Progenitor cell of endocrine pancreas (in vitro differentiated cells): ENCODE results near the gene RRH. TPM values are rescaled to one million over a fixed set of nuclear protein-coding genes. Genes with fewer than 3 reads are reported as not detected.
A peak's percentile ranks its signal among the peaks of the same experiment; 100 is the strongest.

Experiments
- DNase-seq: peaks from one replicate; pipeline ENCODE4 v3.0.0; 2021; ENCODE audit warnings: low spot score; ENCODE audit not compliant: unreplicated experiment
- H3K27ac Mint-ChIP-seq: 2 replicates; pipeline ENCODE4 v1.8.0; 2021; ENCODE audit warnings: mild to moderate bottlenecking, moderate library complexity, mixed read lengths
- H3K27me3 Mint-ChIP-seq: 2 replicates; pipeline ENCODE4 v1.8.0; 2021; ENCODE audit warnings: mixed read lengths
- H3K36me3 Mint-ChIP-seq: 2 replicates; pipeline ENCODE4 v1.8.0; 2022; ENCODE audit warnings: mixed read lengths; ENCODE audit not compliant: insufficient read depth
- H3K4me1 Mint-ChIP-seq: 2 replicates; pipeline ENCODE4 v1.8.0; 2021; ENCODE audit warnings: low read depth, mixed read lengths
- H3K4me3 Mint-ChIP-seq: 2 replicates; pipeline ENCODE4 v1.8.0; 2021; ENCODE audit warnings: low read depth, mild to moderate bottlenecking, moderate library complexity, mixed read lengths
- H3K9me3 Mint-ChIP-seq: 2 replicates; pipeline ENCODE4 v1.8.0; 2021; ENCODE audit warnings: low read depth, mixed read lengths
- CTCF ChIP-seq: fragments of 200-600 bp; sonication (generic); IDR thresholded peaks from one replicate; pipeline ENCODE4 v1.5.0; 2021; ENCODE audit warnings: antibody characterized with exemption, mild to moderate bottlenecking; ENCODE audit not compliant: unreplicated experiment
- total RNA-seq: library from RNA; stranded (reverse); gene quantifications from 2 replicates; pipeline ENCODE4 v1.2.1, GENCODE V29; 2021

The RRH gene
- total RNA-seq, 1 donor from 2014 or later = 0.57 TPM

GRCh38 chr4:109820563-109820962 is 7.2 kb upstream of the RRH start:
- TF ChIP-seq CTCF = no peak
- H3K4me1 Mint-ChIP-seq = peaks cover 18% of the 10 kb centered on the region
- no peak for DNase-seq
- no peak overlapping the region for H3K4me3 Mint-ChIP-seq
- no peaks in the 10 kb centered on the region for H3K9me3 Mint-ChIP-seq
- peaks cover 20% of the 10 kb centered on the region for H3K36me3 Mint-ChIP-seq
- no peaks in the 10 kb centered on the region for H3K27me3 Mint-ChIP-seq
- no peak overlapping the region for H3K27ac Mint-ChIP-seq

DNA sequence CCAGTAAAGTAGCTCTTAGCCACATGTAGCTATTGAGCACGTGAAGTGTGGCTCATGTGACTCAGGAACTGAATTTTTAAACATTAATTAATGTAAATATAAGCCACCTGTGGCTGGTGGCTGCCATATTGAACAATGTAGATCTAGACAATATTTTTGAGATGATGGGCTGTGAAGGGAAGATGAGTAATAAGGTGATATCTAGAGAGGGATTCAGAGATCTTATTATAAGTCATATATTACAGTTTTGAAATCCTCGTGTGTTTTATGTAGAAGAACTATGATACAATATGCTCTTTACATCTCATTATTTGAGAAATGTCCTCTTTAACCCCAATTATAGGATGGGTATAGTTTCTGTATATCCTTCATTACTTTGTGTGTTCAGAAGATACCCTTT is 6.6 kb upstream of the RRH start:
- Mint-ChIP-seq H3K36me3 (peaks cover 20% of the 10 kb centered on the region), H3K4me3 (no peak overlapping the region), H3K4me1 (peaks cover 12% of the 10 kb centered on the region), H3K27ac (no peak overlapping the region), H3K27me3 (no peaks in the 10 kb centered on the region), H3K9me3 (no peaks in the 10 kb centered on the region)
- no peak for DNase-seq
- TF ChIP-seq CTCF = no peak

- Mint-ChIP-seq H3K27me3 (no peaks in the 10 kb centered on the region), H3K36me3 (peaks cover 7% of the 10 kb centered on the region), H3K4me1 (peaks cover 1% of the 10 kb centered on the region), H3K4me3 (no peak overlapping the region), H3K9me3 (no peaks in the 10 kb centered on the region), H3K27ac (no peak overlapping the region)
- DNase-seq = no peak
- peak; percentile 65 for TF ChIP-seq CTCF
Measured at GRCh38 chr4:109826719-109827118, 1.1 kb upstream of the RRH start.

- no peak overlapping the region for H3K4me3 Mint-ChIP-seq
- H3K27me3 Mint-ChIP-seq = no peaks in the 10 kb centered on the region
- DNase-seq = no peak
- H3K36me3 Mint-ChIP-seq = no peaks in the 10 kb centered on the region
- H3K9me3 Mint-ChIP-seq = no peaks in the 10 kb centered on the region
- no peaks in the 10 kb centered on the region for H3K4me1 Mint-ChIP-seq
- H3K27ac Mint-ChIP-seq = no peak overlapping the region
- TF ChIP-seq CTCF = no peak
Measured at GRCh38 chr4:109833756-109834155, 6.0 kb downstream of the RRH start.

- no peak overlapping the region for H3K27ac Mint-ChIP-seq
- no peak overlapping the region for H3K4me3 Mint-ChIP-seq
- DNase-seq = no peak
- TF ChIP-seq CTCF = no peak
- no peaks in the 10 kb centered on the region for H3K9me3 Mint-ChIP-seq
- H3K27me3 Mint-ChIP-seq = no peaks in the 10 kb centered on the region
- no peaks in the 10 kb centered on the region for H3K4me1 Mint-ChIP-seq
- H3K36me3 Mint-ChIP-seq = no peaks in the 10 kb centered on the region
Measured at GRCh38 chr4:109836985-109837384, 9.2 kb downstream of the RRH start.
